HG03521 (cell line): ENCODE results near the gene CDC123.
"Not testable (repeated sequence)": the region's sequence is repeated elsewhere in the genome, so short reads cannot be mapped to it uniquely, and the experiment has no call there.

Experiments used
- ATAC-seq: cut with Tn5 transposase; IDR thresholded peaks from one replicate; pipeline ENCODE4 v1.9.1; 2021; ENCODE audit warnings: mild to moderate bottlenecking, moderate library complexity; ENCODE audit not compliant: unreplicated experiment

CDC123 gene

GRCh38 chr10:12228851-12229250 is 32.9 kb downstream of the CDC123 start:
- ATAC-seq = no peak

GRCh38 chr10:12234687-12235086 is 38.7 kb downstream of the CDC123 start:
- not testable (repeated sequence) for ATAC-seq

GRCh38 chr10:12235116-12235694 is 39.2 kb downstream of the CDC123 start:
- ATAC-seq = no peak

GRCh38 chr10:12235796-12236195 is 39.8 kb downstream of the CDC123 start:
- ATAC-seq = no peak

- ATAC-seq = no peak
Observed at GRCh38 chr10:12237265-12238220, 41.6 kb downstream of the CDC123 start.

- no peak for ATAC-seq
Observed at GRCh38 chr10:12238821-12239220, 42.8 kb downstream of the CDC123 start.

- no peak for ATAC-seq
Observed at GRCh38 chr10:12241810-12242529, 46.0 kb downstream of the CDC123 start.

- no peak for ATAC-seq
Observed at GRCh38 chr10:12243864-12244620, 48.1 kb downstream of the CDC123 start.

GRCh38 chr10:12250181-12250580 is 54.2 kb downstream of the CDC123 start:
- no peak for ATAC-seq

- not testable (repeated sequence) for ATAC-seq
Observed at GRCh38 chr10:12250702-12251101, 54.7 kb downstream of the CDC123 start.

GRCh38 chr10:12251581-12251980 is 55.6 kb downstream of the CDC123 start:
- no peak for ATAC-seq

- ATAC-seq = no peak
Observed at GRCh38 chr10:12252882-12253546, 57.0 kb downstream of the CDC123 start.

GRCh38 chr10:12255048-12255447 is 59.1 kb downstream of the CDC123 start:
- ATAC-seq = no peak

GRCh38 chr10:12259988-12260387 is 64.0 kb downstream of the CDC123 start:
- ATAC-seq = no peak

GRCh38 chr10:12262278-12262981 is 66.4 kb downstream of the CDC123 start:
- ATAC-seq = no peak

GRCh38 chr10:12264204-12264940 is 68.4 kb downstream of the CDC123 start:
- peak; percentile 86 for ATAC-seq

- no peak for ATAC-seq
Observed at GRCh38 chr10:12269056-12269455, 73.1 kb downstream of the CDC123 start.

GRCh38 chr10:12271210-12271540 is 75.2 kb downstream of the CDC123 start:
- ATAC-seq = no peak

GRCh38 chr10:12277862-12278261 is 81.9 kb downstream of the CDC123 start:
- not testable (repeated sequence) for ATAC-seq
